SK-N-SH (cell line): Measurements from ENCODE around the gene PYGM. TPM values are rescaled to one million over a fixed set of nuclear protein-coding genes. Genes with fewer than 3 reads are reported as not detected.

Source experiments
- CTCF ChIA-PET: fragments of 300-600, 350-600 bp; formaldehyde crosslinking; extraction: SDS; loops from one replicate; lab custom pipeline; 2021; lab: Yijun Ruan, JAX
- POLR2A ChIA-PET: fragments of 350-600 bp; sonication (Branson Sonifier 250); formaldehyde crosslinking; extraction: SDS; loops from one replicate; lab custom pipeline; 2020; ENCODE audit warnings: antibody characterized with exemption, inconsistent platforms; lab: Yijun Ruan, JAX
- DNase-seq: peaks from one replicate; pipeline ENCODE4 v3.0.0; 2012
- H2AFZ ChIP-seq: fragments of 200-600 bp; sonication (generic); 2 replicates; pipeline ENCODE4 v1.8.1; 2016; ENCODE audit warnings: antibody characterized with exemption, mild to moderate bottlenecking, low read depth
- H3F3A ChIP-seq: fragments of 200-600 bp; sonication (generic); replicated peaks from 2 replicates; pipeline ENCODE3; 2016; ENCODE audit warnings: antibody characterized with exemption, mild to moderate bottlenecking; ENCODE audit not compliant: insufficient read depth
- H3K27ac ChIP-seq, 2 experiments: fragments of 200-500 bp in 1 of 2; fragments of 200-600 bp in 1 of 2; sonication (Bioruptor generic) in 1 of 2; sonication (generic), shearing (Covaris generic) in 1 of 2; 2 replicates each; pipeline versions ENCODE4 v1.5.1 to v1.6.1; 2014 to 2016; ENCODE audit warnings: low read depth in 2 of 2, inconsistent platforms in 1 of 2, low read length in 1 of 2, mild to moderate bottlenecking in 1 of 2, mixed read lengths in 1 of 2
- H3K27me3 ChIP-seq: fragments of 200-600 bp; sonication (generic), shearing (Covaris generic); 2 replicates; pipeline ENCODE4 v1.6.1; 2016; ENCODE audit warnings: mixed run types; ENCODE audit not compliant: insufficient read depth
- H3K36me3 ChIP-seq, 2 experiments: fragments of 200-500 bp in 1 of 2; fragments of 200-600 bp in 1 of 2; sonication (Bioruptor generic) in 1 of 2; sonication (generic) in 1 of 2; replicated peaks in 1 of 2; 2 replicates each; pipeline versions ENCODE3 to v1.5.1; 2014 to 2016; ENCODE audit warnings: low read length in 1 of 2, mild to moderate bottlenecking in 1 of 2; ENCODE audit not compliant: insufficient read depth in 2 of 2, control insufficient read depth in 1 of 2
- H3K4me1 ChIP-seq, 2 experiments: fragments of 200-500 bp in 1 of 2; fragments of 200-600 bp in 1 of 2; sonication (Bioruptor generic) in 1 of 2; sonication (generic), shearing (Covaris generic) in 1 of 2; 2 replicates each; pipeline versions ENCODE4 v1.5.1 to v1.6.1; 2014 to 2016; ENCODE audit warnings: low read depth in 1 of 2, low read length in 1 of 2, mixed run types in 1 of 2; ENCODE audit not compliant: insufficient read depth in 2 of 2, control insufficient read depth in 1 of 2
- H3K4me2 ChIP-seq: fragments of 200-600 bp; sonication (generic), shearing (Covaris generic); 2 replicates; pipeline ENCODE4 v1.6.1; 2017; ENCODE audit warnings: mixed run types
- H3K4me3 ChIP-seq, 2 experiments: fragments of 200-500 bp in 1 of 2; fragments of 200-600 bp in 1 of 2; sonication (Bioruptor generic) in 1 of 2; sonication (generic), shearing (Covaris generic) in 1 of 2; 2 replicates each; pipeline versions ENCODE4 v1.5.1 to v1.8.1; 2014 to 2016; ENCODE audit warnings: low read depth in 2 of 2, inconsistent platforms in 1 of 2, low read length in 1 of 2, mild to moderate bottlenecking in 1 of 2, mixed read lengths in 1 of 2, moderate library complexity in 1 of 2
- H3K79me2 ChIP-seq: fragments of 200-600 bp; sonication (generic); 2 replicates; pipeline ENCODE4 v1.8.1; 2017; ENCODE audit warnings: mild to moderate bottlenecking; ENCODE audit not compliant: insufficient read depth
- H3K9ac ChIP-seq: fragments of 200-600 bp; sonication (generic); 2 replicates; pipeline ENCODE4 v1.6.1; 2017; ENCODE audit warnings: mixed run types
- H3K9me2 ChIP-seq: fragments of 200-600 bp; sonication (generic); 2 replicates; pipeline ENCODE4 v1.6.1; 2017; ENCODE audit warnings: mixed run types
- H3K9me3 ChIP-seq: fragments of 200-600 bp; sonication (generic); 2 replicates; pipeline ENCODE4 v1.6.1; 2017; ENCODE audit warnings: mixed run types, mild to moderate bottlenecking, moderate library complexity
- H4K20me1 ChIP-seq: fragments of 200-600 bp; sonication (generic); 2 replicates; pipeline ENCODE4 v1.6.1; 2017; ENCODE audit warnings: mild to moderate bottlenecking, mixed run types; ENCODE audit not compliant: insufficient read depth
- ELF1 ChIP-seq: IDR thresholded peaks from 2 replicates; pipeline ENCODE4 v1.4.0; 2012
- EZH2phosphoT487 ChIP-seq: fragments of 200-600 bp; sonication (generic); IDR thresholded peaks from 2 replicates; pipeline ENCODE4 v1.6.1; 2017; ENCODE audit warnings: low read depth, mixed run types, mild to moderate bottlenecking, antibody characterized with exemption, moderate library complexity, borderline replicate concordance
- GABPA ChIP-seq: IDR thresholded peaks from 2 replicates; pipeline ENCODE4 v1.4.0; 2012; ENCODE audit warnings: low read depth, mild to moderate bottlenecking
- GATA2 ChIP-seq: sonication (generic); formaldehyde crosslinking; IDR thresholded peaks from 2 replicates; pipeline ENCODE4 v1.5.0; 2020; ENCODE audit warnings: mild to moderate bottlenecking, missing genetic modification reagents
- IRF3 ChIP-seq: fragments of 150-350 bp; IDR thresholded peaks from 2 replicates; pipeline ENCODE4 v1.6.1; 2016; ENCODE audit warnings: mild to moderate bottlenecking, low read depth, low read length
- MEF2A ChIP-seq: IDR thresholded peaks from 2 replicates; pipeline ENCODE4 v1.4.0; 2012; ENCODE audit warnings: low read depth, borderline replicate concordance
- MXI1 ChIP-seq: IDR thresholded peaks from 2 replicates; pipeline ENCODE4 v1.6.1; 2012; ENCODE audit warnings: mild to moderate bottlenecking, low read depth, low read length, improper control_type of control experiment
- NRF1 ChIP-seq: IDR thresholded peaks from 2 replicates; pipeline ENCODE4 v1.6.1; 2012; ENCODE audit warnings: low read depth, mild to moderate bottlenecking, low read length
- PBX3 ChIP-seq: IDR thresholded peaks from 2 replicates; pipeline ENCODE4; 2012
- POLR2AphosphoS5 ChIP-seq: IDR thresholded peaks from 2 replicates; pipeline ENCODE4 v1.6.1; 2012; ENCODE audit warnings: low read depth, low read length
- RAD21 ChIP-seq: IDR thresholded peaks from 2 replicates; pipeline ENCODE4 v1.6.1; 2012; ENCODE audit warnings: mild to moderate bottlenecking, low read length
- RCOR1 ChIP-seq: fragments of 150-350 bp; IDR thresholded peaks from 2 replicates; pipeline ENCODE4 v1.6.1; 2017; ENCODE audit warnings: antibody characterized with exemption, low read length
- REST ChIP-seq: IDR thresholded peaks from 2 replicates; pipeline ENCODE4 v1.6.1; 2012; ENCODE audit warnings: mild to moderate bottlenecking, low read depth, low read length, moderate library complexity
- SIN3A ChIP-seq: IDR thresholded peaks from 2 replicates; pipeline ENCODE4 v1.6.1; 2012; ENCODE audit warnings: low read depth, mild to moderate bottlenecking, low read length, moderate library complexity, borderline replicate concordance
- TCF12 ChIP-seq: IDR thresholded peaks from 2 replicates; pipeline ENCODE4 v1.4.0; 2012
- USF2 ChIP-seq: fragments of 150-350 bp; IDR thresholded peaks from 2 replicates; pipeline ENCODE4 v1.6.1; 2017; ENCODE audit warnings: antibody characterized with exemption, low read length, low read depth, borderline replicate concordance
- YY1 ChIP-seq: IDR thresholded peaks from 2 replicates; pipeline ENCODE4 v1.4.0; 2012; ENCODE audit warnings: low read depth, mild to moderate bottlenecking
- WGBS: methylation state at CpG from one replicate; pipeline ENCODE4 v1.1.6; 2017; ENCODE audit warnings: low lambda C conversion rate; 5-methylcytosine and 5-hydroxymethylcytosine counted together
- polyA plus RNA-seq, 3 experiments: library from polyadenylated mRNA; depleted of rRNA; stranded (reverse); fragments of >200 nt; gene quantifications; 2 replicates each; pipeline ENCODE4 v1.2.3, GENCODE V29; 2012
- TF ChIP-seq, protein P1 (sequence below): IDR thresholded peaks from 2 replicates; pipeline ENCODE4 v1.4.0; 2012; ENCODE audit warnings: low read depth
- TF ChIP-seq, protein P2 (sequence below): IDR thresholded peaks from 2 replicates; pipeline ENCODE4 v1.4.0; 2012; ENCODE audit warnings: low read depth, borderline replicate concordance

Gene PYGM
- polyA plus RNA-seq, 1 of the 3 experiments (the other 2 are of a cell fraction): 0.08 TPM

DNA sequence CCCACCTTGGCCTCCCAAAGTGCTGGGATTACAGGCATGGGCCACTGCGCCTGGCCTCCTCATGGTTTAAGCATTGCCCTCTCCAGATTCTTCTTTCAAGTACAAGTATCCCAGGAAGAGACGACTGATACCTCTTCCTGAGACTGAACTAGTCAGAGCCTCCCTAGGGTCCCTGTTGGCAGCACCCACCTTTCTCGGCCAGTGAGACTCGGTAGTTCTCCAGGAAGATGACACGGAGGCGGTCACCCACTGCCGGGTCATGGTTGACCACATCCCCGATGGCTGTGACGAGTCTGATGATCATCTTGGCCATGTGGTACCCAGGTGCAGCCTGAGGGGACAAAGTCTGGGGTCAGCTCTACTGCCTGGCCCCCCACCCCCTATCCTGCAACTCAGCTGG, 8.6 kb downstream of the PYGM start:
- Histone ChIP-seq H3K4me3 (no peak overlapping the region), H3K9me3 (no peaks in the 10 kb centered on the region), H3K9me2 (no peaks in the 10 kb centered on the region), H3K36me3 (no peaks in the 10 kb centered on the region), H3F3A (peaks cover 22% of the 10 kb centered on the region), H3K4me2 (no peak overlapping the region), H3K27me3 (no peaks in the 10 kb centered on the region)
- WGBS: 90% methylated on average over 3 of the region's 9 CpGs
- TF ChIP-seq POLR2AphosphoS5 (no peak), NRF1 (no peak), PBX3 (no peak), EZH2phosphoT487 (no peak), ELF1 (no peak), USF2 (no peak), REST (no peak), MEF2A (no peak), MXI1 (no peak), RAD21 (no peak), GATA2 (no peak), YY1 (no peak), IRF3 (no peak), GABPA (no peak), RCOR1 (no peak), TCF12 (no peak), SIN3A (no peak)
- TF ChIP-seq, protein P1, sequence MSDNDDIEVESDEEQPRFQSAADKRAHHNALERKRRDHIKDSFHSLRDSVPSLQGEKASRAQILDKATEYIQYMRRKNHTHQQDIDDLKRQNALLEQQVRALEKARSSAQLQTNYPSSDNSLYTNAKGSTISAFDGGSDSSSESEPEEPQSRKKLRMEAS: no peak
- TF ChIP-seq, protein P2, sequence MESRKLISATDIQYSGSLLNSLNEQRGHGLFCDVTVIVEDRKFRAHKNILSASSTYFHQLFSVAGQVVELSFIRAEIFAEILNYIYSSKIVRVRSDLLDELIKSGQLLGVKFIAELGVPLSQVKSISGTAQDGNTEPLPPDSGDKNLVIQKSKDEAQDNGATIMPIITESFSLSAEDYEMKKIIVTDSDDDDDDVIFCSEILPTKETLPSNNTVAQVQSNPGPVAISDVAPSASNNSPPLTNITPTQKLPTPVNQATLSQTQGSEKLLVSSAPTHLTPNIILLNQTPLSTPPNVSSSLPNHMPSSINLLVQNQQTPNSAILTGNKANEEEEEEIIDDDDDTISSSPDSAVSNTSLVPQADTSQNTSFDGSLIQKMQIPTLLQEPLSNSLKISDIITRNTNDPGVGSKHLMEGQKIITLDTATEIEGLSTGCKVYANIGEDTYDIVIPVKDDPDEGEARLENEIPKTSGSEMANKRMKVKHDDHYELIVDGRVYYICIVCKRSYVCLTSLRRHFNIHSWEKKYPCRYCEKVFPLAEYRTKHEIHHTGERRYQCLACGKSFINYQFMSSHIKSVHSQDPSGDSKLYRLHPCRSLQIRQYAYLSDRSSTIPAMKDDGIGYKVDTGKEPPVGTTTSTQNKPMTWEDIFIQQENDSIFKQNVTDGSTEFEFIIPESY: no peak
- TF ChIP-seq, all 33 proteins: peak for 0
- CTCF ChIA-PET: interaction anchor here (1.3 to 3.4 kb wide), 3 partner anchors 9 to 17 kb away, joined by 3 to 15 read pairs (median 5); no protein-coding TSS in a partner anchor
- Histone ChIP-seq H3K4me1 (peaks cover 0 to under 1% of the 10 kb centered on the region in 2 experiments; a peak in 1 of 4 replicates), H3K9ac (no peak overlapping the region), H4K20me1 (peaks cover 2% of the 10 kb centered on the region; the same call in 1 of the 2 replicates), H3K79me2 (no peaks in the 10 kb centered on the region), H2AFZ (no peak overlapping the region), H3K27ac (no peak overlapping the region)
- DNase-seq: no peak
- POLR2A ChIA-PET: no interaction called here
